ENCODE measurements around the gene TEX36. TPM values are rescaled to one million over a fixed set of nuclear protein-coding genes. Genes with fewer than 3 reads are reported as not detected.
"Not testable (repeated sequence)": the region's sequence is repeated elsewhere in the genome, so short reads cannot be mapped to it uniquely, and the experiment has no call there.

The TEX36 gene
- total and polyA plus RNA-seq, 2 donors = not detected

GRCh38 chr10:125683821-125684220 is 858 bp upstream of the TEX36 start:
- no peak overlapping the region for H3K4me3 ChIP-seq (ENCODE audit: low read length in 2 of 2)
- H3K36me3 ChIP-seq (ENCODE audit: control insufficient read depth in 2 of 2, insufficient read depth in 2 of 2, low read length in 1 of 2) = no peaks in the 10 kb centered on the region
- no peaks in the 10 kb centered on the region for H3K4me1 ChIP-seq (ENCODE audit: control insufficient read depth in 2 of 2, insufficient read depth in 2 of 2, low read length in 2 of 2)
- DNase-seq (ENCODE audit: low read depth in 6 of 9, low spot score in 9 of 9) = no peak
- 85% methylated on average over 7 of the region's 7 CpGs for WGBS
- H3K27me3 ChIP-seq (ENCODE audit: control insufficient read depth in 2 of 2, insufficient read depth in 1 of 2, low read length in 1 of 2) = no peaks in the 10 kb centered on the region
- H3K27ac ChIP-seq (ENCODE audit: low read depth in 1 of 2, low read length in 1 of 2) = no peak overlapping the region
- peaks cover 0 to 1% of the 10 kb centered on the region in 2 donors for H3K9me3 ChIP-seq (ENCODE audit: control insufficient read depth in 2 of 2, insufficient read depth in 1 of 2, low read length in 1 of 2)

DNA sequence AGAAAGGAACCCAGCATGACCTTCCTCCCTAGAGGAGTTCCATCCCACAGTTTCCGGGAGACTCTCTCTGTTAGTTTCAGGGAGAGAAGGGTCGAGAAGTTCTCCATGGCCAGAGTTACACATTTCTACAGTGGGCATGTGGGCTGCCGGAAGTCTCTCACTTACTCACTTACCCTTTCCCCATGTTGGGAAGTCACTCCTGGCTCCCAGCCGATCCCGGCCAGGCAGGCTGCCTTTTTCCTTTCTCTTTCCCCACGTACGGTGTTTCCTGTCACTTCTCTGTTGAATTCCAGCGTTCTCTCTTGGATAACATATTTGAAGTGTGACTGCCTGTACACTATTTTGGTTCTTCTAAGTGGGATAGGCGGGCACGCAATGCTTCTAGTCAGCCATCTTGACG is 3.5 kb downstream of the TEX36 start:
- Histone ChIP-seq H3K36me3 (ENCODE audit: control insufficient read depth in 2 of 2, insufficient read depth in 2 of 2, low read length in 1 of 2) (no peaks in the 10 kb centered on the region), H3K4me1 (ENCODE audit: control insufficient read depth in 2 of 2, insufficient read depth in 2 of 2, low read length in 2 of 2) (no peaks in the 10 kb centered on the region), H3K27me3 (ENCODE audit: control insufficient read depth in 2 of 2, insufficient read depth in 1 of 2, low read length in 1 of 2) (no peaks in the 10 kb centered on the region), H3K9me3 (ENCODE audit: control insufficient read depth in 2 of 2, insufficient read depth in 1 of 2, low read length in 1 of 2) (peaks cover 1 to 17% of the 10 kb centered on the region in 2 donors), H3K4me3 (ENCODE audit: low read length in 2 of 2) (no peak overlapping the region), H3K27ac (ENCODE audit: low read depth in 1 of 2, low read length in 1 of 2) (no peak overlapping the region)
- WGBS = 85% methylated on average over 11 of the region's 11 CpGs
- no peak for DNase-seq (ENCODE audit: low read depth in 6 of 9, low spot score in 9 of 9)

DNA sequence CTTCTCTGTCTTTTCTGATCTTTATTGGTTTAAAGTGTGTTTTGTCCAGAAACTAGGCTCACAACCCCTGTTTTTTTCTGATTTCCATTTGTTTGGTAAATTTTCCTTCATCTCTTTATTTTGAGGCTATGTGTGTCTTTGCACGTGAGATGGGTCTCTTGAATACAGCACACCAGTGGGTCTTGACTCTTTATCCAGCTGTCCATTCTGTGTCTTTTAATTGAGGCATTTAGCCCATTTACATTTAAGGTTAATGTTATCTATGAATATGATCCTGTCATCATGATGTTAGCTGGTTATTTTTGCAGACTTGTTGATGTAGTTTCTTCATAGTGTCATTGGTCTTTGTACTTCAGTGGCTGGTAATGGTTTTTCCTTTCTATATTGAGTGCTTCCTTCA is 10.1 kb downstream of the TEX36 start:
- H3K9me3 ChIP-seq (ENCODE audit: control insufficient read depth in 2 of 2, insufficient read depth in 1 of 2, low read length in 1 of 2) = peaks cover 0 to 8% of the 10 kb centered on the region in 2 donors
- H3K36me3 ChIP-seq (ENCODE audit: control insufficient read depth in 2 of 2, insufficient read depth in 2 of 2, low read length in 1 of 2) = no peaks in the 10 kb centered on the region
- H3K4me3 ChIP-seq (ENCODE audit: low read length in 2 of 2) = no peak overlapping the region
- no peak overlapping the region for H3K27ac ChIP-seq (ENCODE audit: low read depth in 1 of 2, low read length in 1 of 2)
- no peaks in the 10 kb centered on the region for H3K27me3 ChIP-seq (ENCODE audit: control insufficient read depth in 2 of 2, insufficient read depth in 1 of 2, low read length in 1 of 2)
- no peaks in the 10 kb centered on the region for H3K4me1 ChIP-seq (ENCODE audit: control insufficient read depth in 2 of 2, insufficient read depth in 2 of 2, low read length in 2 of 2)
- 87% methylated on average over 1 of the region's 1 CpG for WGBS
- no peak for DNase-seq (ENCODE audit: low read depth in 6 of 9, low spot score in 9 of 9)

DNA sequence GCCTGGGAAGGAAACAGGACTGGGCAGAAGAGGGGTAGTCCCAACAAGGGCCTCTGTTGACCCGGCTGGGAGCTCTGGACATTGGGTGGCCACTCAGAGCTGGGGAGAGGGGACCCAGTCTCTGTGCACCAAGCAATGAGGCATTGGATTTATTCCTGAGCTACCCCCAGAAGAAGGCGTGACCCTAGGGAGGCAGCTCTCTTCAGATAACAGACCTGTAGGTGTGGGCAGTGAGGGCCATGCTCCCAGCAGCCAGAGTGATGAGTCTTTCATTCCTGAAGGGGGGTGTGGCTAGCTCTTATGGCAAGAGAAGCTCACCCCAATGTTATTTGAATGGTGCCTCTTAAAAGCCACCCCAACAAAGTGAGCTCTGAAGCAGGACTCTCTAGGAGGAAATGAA is 20.4 kb downstream of the TEX36 start:
- H3K27ac ChIP-seq (ENCODE audit: low read depth in 1 of 2, low read length in 1 of 2) = no peak overlapping the region
- WGBS = 91% methylated on average over 2 of the region's 2 CpGs
- DNase-seq (ENCODE audit: low read depth in 6 of 9, low spot score in 9 of 9) = no peak
- H3K4me3 ChIP-seq (ENCODE audit: low read length in 2 of 2) = no peak overlapping the region
- H3K4me1 ChIP-seq (ENCODE audit: control insufficient read depth in 2 of 2, insufficient read depth in 2 of 2, low read length in 2 of 2) = no peaks in the 10 kb centered on the region
- no peaks in the 10 kb centered on the region for H3K9me3 ChIP-seq (ENCODE audit: control insufficient read depth in 2 of 2, insufficient read depth in 1 of 2, low read length in 1 of 2)
- no peaks in the 10 kb centered on the region for H3K27me3 ChIP-seq (ENCODE audit: control insufficient read depth in 2 of 2, insufficient read depth in 1 of 2, low read length in 1 of 2)
- H3K36me3 ChIP-seq (ENCODE audit: control insufficient read depth in 2 of 2, insufficient read depth in 2 of 2, low read length in 1 of 2) = no peaks in the 10 kb centered on the region

DNA sequence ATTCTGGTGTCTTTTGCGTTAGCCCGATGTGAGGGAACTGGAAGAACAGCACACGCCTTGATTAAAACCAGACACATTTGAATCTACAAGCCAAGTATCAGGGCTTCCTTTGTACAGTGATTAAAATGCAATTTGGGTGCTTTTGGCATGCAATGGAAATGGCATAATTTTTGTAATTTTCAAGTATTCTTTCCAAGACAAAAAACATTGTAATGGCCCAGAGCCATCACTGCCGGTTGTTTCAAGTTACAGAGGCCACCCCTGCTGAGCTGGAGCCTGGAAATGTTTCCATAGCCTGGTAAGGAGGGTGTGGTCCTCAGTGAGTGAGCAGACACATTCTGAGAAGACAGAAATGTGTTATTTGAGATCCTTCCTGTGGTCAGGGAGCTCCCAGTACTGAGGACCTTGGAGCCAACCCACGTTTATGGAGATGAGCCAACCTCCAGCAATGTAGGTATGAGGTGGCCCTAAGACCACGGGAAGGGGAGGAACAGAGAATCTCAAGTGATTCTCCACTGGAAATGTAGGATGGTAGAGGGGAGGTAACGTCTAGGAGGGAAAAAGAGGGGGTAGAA is 20.9 kb downstream of the TEX36 start:
- H3K9me3 ChIP-seq (ENCODE audit: control insufficient read depth in 2 of 2, insufficient read depth in 1 of 2, low read length in 1 of 2) = no peaks in the 10 kb centered on the region
- no peak for DNase-seq (ENCODE audit: low read depth in 6 of 9, low spot score in 9 of 9)
- WGBS = 83% methylated on average over 7 of the region's 7 CpGs
- no peak overlapping the region for H3K4me3 ChIP-seq (ENCODE audit: low read length in 2 of 2)
- H3K4me1 ChIP-seq (ENCODE audit: control insufficient read depth in 2 of 2, insufficient read depth in 2 of 2, low read length in 2 of 2) = no peaks in the 10 kb centered on the region
- H3K36me3 ChIP-seq (ENCODE audit: control insufficient read depth in 2 of 2, insufficient read depth in 2 of 2, low read length in 1 of 2) = no peaks in the 10 kb centered on the region
- no peak overlapping the region for H3K27ac ChIP-seq (ENCODE audit: low read depth in 1 of 2, low read length in 1 of 2)
- no peaks in the 10 kb centered on the region for H3K27me3 ChIP-seq (ENCODE audit: control insufficient read depth in 2 of 2, insufficient read depth in 1 of 2, low read length in 1 of 2)

- H3K4me3 ChIP-seq (ENCODE audit: low read length in 2 of 2) = no peak overlapping the region
- 85% methylated on average over 12 of the region's 12 CpGs for WGBS
- H3K27me3 ChIP-seq (ENCODE audit: control insufficient read depth in 2 of 2, insufficient read depth in 1 of 2, low read length in 1 of 2) = no peaks in the 10 kb centered on the region
- H3K27ac ChIP-seq (ENCODE audit: low read depth in 1 of 2, low read length in 1 of 2) = no peak overlapping the region
- no peak for DNase-seq (ENCODE audit: low read depth in 6 of 9, low spot score in 9 of 9)
- no peaks in the 10 kb centered on the region for H3K9me3 ChIP-seq (ENCODE audit: control insufficient read depth in 2 of 2, insufficient read depth in 1 of 2, low read length in 1 of 2)
- H3K36me3 ChIP-seq (ENCODE audit: control insufficient read depth in 2 of 2, insufficient read depth in 2 of 2, low read length in 1 of 2) = no peaks in the 10 kb centered on the region
- no peaks in the 10 kb centered on the region for H3K4me1 ChIP-seq (ENCODE audit: control insufficient read depth in 2 of 2, insufficient read depth in 2 of 2, low read length in 2 of 2)
These were observed 21.5 kb downstream of the TEX36 start for GRCh38 chr10:125661431-125661940.

DNA sequence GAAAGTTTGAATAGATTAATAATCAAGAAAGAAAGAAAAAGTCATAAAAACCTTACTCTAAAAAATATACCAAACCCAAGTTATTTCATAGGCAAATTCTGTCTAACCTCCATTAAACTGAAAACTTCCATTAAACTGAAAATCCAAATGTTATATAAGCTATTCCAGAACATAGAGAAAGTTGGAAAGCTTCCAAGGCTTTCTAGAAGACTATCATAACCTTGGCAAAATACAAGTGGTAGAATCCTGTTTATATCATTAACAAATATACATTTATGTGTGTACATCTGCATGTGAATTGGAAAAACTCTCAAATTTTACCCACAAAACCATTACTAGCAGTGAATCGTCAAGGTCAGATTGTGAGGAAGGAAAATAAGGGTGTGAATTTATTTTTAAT is 23.9 kb downstream of the TEX36 start:
- Histone ChIP-seq H3K9me3 (ENCODE audit: control insufficient read depth in 2 of 2, insufficient read depth in 1 of 2, low read length in 1 of 2) (no peaks in the 10 kb centered on the region), H3K27ac (ENCODE audit: low read depth in 1 of 2, low read length in 1 of 2) (no peak overlapping the region), H3K27me3 (ENCODE audit: control insufficient read depth in 2 of 2, insufficient read depth in 1 of 2, low read length in 1 of 2) (no peaks in the 10 kb centered on the region), H3K4me1 (ENCODE audit: control insufficient read depth in 2 of 2, insufficient read depth in 2 of 2, low read length in 2 of 2) (no peaks in the 10 kb centered on the region), H3K36me3 (ENCODE audit: control insufficient read depth in 2 of 2, insufficient read depth in 2 of 2, low read length in 1 of 2) (no peaks in the 10 kb centered on the region), H3K4me3 (ENCODE audit: low read length in 2 of 2) (no peak overlapping the region)
- 97% methylated on average over 1 of the region's 1 CpG for WGBS
- DNase-seq (ENCODE audit: low read depth in 6 of 9, low spot score in 9 of 9) = no peak

GRCh38 chr10:125656523-125656922 is 26.4 kb downstream of the TEX36 start:
- no peak overlapping the region for H3K27ac ChIP-seq (ENCODE audit: low read depth in 1 of 2, low read length in 1 of 2)
- DNase-seq (ENCODE audit: low read depth in 6 of 9, low spot score in 9 of 9) = no peak
- H3K36me3 ChIP-seq (ENCODE audit: control insufficient read depth in 2 of 2, insufficient read depth in 2 of 2, low read length in 1 of 2) = no peaks in the 10 kb centered on the region
- no peaks in the 10 kb centered on the region for H3K27me3 ChIP-seq (ENCODE audit: control insufficient read depth in 2 of 2, insufficient read depth in 1 of 2, low read length in 1 of 2)
- no peaks in the 10 kb centered on the region for H3K9me3 ChIP-seq (ENCODE audit: control insufficient read depth in 2 of 2, insufficient read depth in 1 of 2, low read length in 1 of 2)
- H3K4me1 ChIP-seq (ENCODE audit: control insufficient read depth in 2 of 2, insufficient read depth in 2 of 2, low read length in 2 of 2) = no peaks in the 10 kb centered on the region
- H3K4me3 ChIP-seq (ENCODE audit: low read length in 2 of 2) = no peak overlapping the region
- 72% methylated on average over 3 of the region's 3 CpGs for WGBS

DNA sequence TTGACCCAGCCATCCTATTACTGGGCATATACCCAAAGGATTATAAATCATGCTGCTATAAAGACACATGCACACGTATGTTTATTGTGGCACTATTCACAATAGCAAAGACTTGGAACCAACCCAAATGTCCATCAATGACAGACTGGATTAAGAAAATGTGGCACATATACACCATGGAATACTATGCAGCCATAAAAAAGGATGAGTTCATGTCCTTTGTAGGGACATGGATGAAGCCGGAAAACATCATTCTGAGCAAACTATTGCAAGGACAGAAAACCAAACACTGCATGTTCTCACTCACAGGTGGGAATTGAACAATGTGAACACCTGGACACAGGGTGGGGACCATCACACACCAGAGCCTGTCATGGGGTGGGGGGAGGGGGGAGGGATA is 29.9 kb downstream of the TEX36 start:
- not testable (repeated sequence) for H3K4me3 ChIP-seq (ENCODE audit: low read length in 2 of 2); DNase-seq (ENCODE audit: low read depth in 6 of 9, low spot score in 9 of 9); H3K9me3 ChIP-seq (ENCODE audit: control insufficient read depth in 2 of 2, insufficient read depth in 1 of 2, low read length in 1 of 2); H3K36me3 ChIP-seq (ENCODE audit: control insufficient read depth in 2 of 2, insufficient read depth in 2 of 2, low read length in 1 of 2); H3K4me1 ChIP-seq (ENCODE audit: control insufficient read depth in 2 of 2, insufficient read depth in 2 of 2, low read length in 2 of 2); H3K27ac ChIP-seq (ENCODE audit: low read depth in 1 of 2, low read length in 1 of 2); H3K27me3 ChIP-seq (ENCODE audit: control insufficient read depth in 2 of 2, insufficient read depth in 1 of 2, low read length in 1 of 2)
- WGBS = 96% methylated on average over 1 of the region's 2 CpGs

Measured in thymus (tissue), 11 donors.